Measurements from ENCODE around the gene C1orf167.

Gene C1orf167

GRCh38 chr1:11749996-11750395 is 12.0 kb upstream of the C1orf167 start:
- DNase-seq (ENCODE audit: low read depth): no peak
- TF ChIP-seq, protein P1, sequence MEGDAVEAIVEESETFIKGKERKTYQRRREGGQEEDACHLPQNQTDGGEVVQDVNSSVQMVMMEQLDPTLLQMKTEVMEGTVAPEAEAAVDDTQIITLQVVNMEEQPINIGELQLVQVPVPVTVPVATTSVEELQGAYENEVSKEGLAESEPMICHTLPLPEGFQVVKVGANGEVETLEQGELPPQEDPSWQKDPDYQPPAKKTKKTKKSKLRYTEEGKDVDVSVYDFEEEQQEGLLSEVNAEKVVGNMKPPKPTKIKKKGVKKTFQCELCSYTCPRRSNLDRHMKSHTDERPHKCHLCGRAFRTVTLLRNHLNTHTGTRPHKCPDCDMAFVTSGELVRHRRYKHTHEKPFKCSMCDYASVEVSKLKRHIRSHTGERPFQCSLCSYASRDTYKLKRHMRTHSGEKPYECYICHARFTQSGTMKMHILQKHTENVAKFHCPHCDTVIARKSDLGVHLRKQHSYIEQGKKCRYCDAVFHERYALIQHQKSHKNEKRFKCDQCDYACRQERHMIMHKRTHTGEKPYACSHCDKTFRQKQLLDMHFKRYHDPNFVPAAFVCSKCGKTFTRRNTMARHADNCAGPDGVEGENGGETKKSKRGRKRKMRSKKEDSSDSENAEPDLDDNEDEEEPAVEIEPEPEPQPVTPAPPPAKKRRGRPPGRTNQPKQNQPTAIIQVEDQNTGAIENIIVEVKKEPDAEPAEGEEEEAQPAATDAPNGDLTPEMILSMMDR (IDR thresholded peaks at IDR 0.05; ENCODE audit: control insufficient read depth, extremely low read depth, insufficient read depth): no peak
- H3K4me3 ChIP-seq (ENCODE audit: low read depth, low read length): no peak overlapping the region

DNA sequence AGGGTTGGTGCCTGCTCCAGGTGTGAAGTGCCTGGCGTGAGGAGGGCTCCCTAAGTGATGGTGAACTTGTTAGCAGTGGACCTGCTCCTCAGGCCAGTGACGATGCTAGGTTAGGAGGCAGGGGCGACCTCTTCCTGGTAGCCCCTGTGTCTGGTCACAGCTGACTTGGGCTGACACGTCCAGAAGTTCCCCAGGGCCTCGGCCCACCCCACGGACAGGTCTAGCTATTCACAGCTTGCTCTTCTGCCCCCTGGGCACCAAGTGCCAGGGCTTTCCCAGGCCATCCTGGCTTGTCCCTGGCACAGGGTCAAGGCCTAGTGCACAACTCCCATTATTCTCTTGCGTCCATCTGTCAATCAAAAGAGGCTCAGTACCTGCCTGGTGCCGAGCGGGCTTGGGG is 10.9 kb upstream of the C1orf167 start:
- no peak overlapping the region for H3K4me3 ChIP-seq (ENCODE audit: low read depth, low read length)
- no peak for DNase-seq (ENCODE audit: low read depth)
- TF ChIP-seq, protein P1 (IDR thresholded peaks at IDR 0.05; ENCODE audit: control insufficient read depth, extremely low read depth, insufficient read depth): no peak

- no peak overlapping the region for H3K4me3 ChIP-seq (ENCODE audit: low read depth, low read length)
- TF ChIP-seq, protein P1 (IDR thresholded peaks at IDR 0.05; ENCODE audit: control insufficient read depth, extremely low read depth, insufficient read depth): no peak
- DNase-seq (ENCODE audit: low read depth): no peak
Measured at GRCh38 chr1:11752359-11753088, 9.5 kb upstream of the C1orf167 start.

DNA sequence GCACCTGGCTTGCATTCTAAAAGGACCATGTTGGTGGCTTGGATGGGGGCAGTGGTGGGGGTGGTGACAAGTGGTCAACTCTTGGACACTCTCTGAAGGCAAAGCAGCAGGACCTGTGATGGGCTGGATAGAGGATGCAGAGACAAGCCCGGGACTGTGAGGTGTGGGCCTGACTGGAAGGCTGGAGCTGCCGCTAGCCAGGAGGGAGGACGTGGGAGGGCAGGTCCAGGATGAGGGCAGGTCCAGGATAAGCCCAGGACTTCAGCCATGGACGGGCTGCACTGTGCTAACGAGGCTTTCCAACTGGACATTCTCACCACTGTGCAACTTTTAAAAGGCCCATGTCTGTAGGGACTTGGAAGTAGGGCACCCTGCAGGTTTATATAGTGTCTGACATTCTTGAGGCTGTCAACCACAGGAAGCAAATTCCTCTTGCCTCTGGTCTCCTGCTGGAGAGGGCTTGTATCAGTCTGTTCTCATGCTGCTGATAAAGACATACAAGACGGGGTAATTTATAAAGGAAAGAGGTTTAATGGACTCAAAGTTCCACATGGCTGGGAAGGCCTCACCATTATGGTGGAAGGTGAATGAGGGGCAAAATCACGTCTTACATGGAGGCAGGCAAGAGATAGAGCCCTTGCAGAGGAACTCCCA is 8.3 kb upstream of the C1orf167 start:
- DNase-seq (ENCODE audit: low read depth): no peak

DNA sequence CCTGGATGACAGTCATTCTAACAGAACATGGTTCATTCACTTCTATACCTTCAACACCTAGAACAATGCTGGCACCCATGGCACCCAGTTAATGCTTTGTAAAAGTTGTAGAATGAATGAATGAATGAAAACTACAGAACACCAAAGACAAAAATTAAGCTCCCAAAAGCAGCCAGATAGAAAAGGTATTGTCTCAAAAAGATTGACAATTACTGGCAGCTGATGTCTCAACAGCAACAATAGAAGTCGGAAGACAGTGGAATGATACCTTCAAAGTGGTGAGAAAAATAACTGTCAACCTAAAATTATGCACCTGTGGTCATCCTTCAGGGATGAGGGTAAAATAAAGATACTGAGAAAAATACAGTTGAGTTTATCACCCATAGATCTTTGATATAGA is 4.9 kb upstream of the C1orf167 start:
- DNase-seq (ENCODE audit: low read depth): no peak
- TF ChIP-seq, protein P1 (IDR thresholded peaks at IDR 0.05; ENCODE audit: control insufficient read depth, extremely low read depth, insufficient read depth): no peak
- H3K4me3 ChIP-seq (ENCODE audit: low read depth, low read length): no peak overlapping the region

More for the DNA sequence above, 8.3 kb upstream of the C1orf167 start:
- no peak overlapping the region for H3K4me3 ChIP-seq (ENCODE audit: low read depth, low read length)
- TF ChIP-seq, protein P1 (IDR thresholded peaks at IDR 0.05; ENCODE audit: control insufficient read depth, extremely low read depth, insufficient read depth): no peak

DNA sequence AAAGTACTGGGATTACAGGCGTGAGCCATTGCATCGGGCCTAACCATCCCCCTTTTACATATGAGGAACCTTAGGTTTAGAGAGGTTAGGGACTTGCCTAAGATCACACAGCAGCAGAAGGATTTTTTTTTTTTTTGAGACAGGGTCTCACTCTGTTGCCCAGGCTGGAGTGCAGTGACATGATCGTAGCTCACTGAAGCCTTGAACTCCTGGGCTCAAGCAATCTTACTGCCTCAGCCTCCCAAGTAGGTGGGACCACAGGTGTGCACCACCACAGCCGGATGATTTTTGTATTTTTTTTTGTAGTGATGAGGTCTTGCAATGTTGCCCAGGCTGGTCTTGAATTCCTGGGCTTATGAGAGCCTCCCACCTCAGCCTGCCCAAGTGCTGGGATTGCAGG is 2.2 kb upstream of the C1orf167 start:
- TF ChIP-seq, protein P1 (IDR thresholded peaks at IDR 0.05; ENCODE audit: control insufficient read depth, extremely low read depth, insufficient read depth): no peak
- H3K4me3 ChIP-seq (ENCODE audit: low read depth, low read length): no peak overlapping the region
- DNase-seq (ENCODE audit: low read depth): no peak
